ENCODE measurements around the gene B3GAT1.

DNA sequence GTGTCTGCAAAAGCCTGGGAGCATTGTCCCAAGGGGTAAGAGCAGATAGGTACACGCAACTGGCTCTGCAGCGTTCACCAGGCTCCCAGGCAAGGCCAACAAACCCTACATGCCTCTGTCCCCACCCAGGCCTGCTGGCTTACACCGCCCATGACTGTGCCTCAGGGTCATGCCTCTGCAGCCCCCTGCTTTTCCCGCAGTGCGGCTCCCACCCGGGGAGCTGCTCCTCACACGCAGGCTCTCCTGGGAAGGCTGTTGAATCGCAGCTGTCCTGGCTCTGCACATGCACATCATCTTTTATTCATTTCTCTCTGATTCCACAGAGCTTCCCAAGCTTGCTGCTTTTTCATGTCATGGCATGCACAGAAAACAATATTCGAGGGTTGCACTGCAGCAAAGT, 29.2 kb upstream of the B3GAT1 start:
- TF ChIP-seq EZH2 (IDR thresholded peaks at IDR 0.05; ENCODE audit: insufficient read depth, poor library complexity, severe bottlenecking) (no peak), EZH2phosphoT487 (IDR thresholded peaks at IDR 0.05; ENCODE audit: insufficient read depth, low read depth) (no peak)

All from GM23248 (cell line).